ENCODE data around the gene GOLGA6A.

DNA sequence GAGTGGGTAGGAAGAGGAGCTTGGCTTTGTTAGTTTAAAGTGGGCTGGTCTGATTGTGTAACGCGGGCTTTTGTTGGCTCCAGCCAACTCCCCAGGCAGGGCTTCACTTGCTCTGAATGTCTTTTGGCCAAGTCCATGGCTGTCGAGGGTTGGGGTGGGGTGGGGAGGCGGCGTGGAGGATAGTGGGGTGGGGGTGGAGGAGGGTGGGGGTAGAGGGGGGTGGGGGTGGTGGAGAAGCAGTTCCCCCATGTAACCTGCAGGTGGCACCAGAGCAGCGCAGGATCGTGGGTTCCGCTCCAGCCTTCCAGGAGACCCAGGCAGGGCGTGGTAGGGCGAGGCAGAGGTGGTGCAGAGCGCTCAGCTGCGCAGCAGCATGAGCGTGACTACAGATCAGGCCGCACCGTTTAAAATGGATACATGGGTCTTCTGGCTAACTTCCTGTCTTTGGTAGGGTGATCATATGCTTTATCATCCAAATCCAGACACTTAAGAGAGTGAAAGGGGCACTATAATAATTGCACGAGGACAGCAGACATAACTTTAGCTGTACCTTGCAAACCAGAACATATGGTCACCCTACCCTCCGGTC, 28.3 kb downstream of the GOLGA6A start:
- TF ChIP-seq, protein P1, sequence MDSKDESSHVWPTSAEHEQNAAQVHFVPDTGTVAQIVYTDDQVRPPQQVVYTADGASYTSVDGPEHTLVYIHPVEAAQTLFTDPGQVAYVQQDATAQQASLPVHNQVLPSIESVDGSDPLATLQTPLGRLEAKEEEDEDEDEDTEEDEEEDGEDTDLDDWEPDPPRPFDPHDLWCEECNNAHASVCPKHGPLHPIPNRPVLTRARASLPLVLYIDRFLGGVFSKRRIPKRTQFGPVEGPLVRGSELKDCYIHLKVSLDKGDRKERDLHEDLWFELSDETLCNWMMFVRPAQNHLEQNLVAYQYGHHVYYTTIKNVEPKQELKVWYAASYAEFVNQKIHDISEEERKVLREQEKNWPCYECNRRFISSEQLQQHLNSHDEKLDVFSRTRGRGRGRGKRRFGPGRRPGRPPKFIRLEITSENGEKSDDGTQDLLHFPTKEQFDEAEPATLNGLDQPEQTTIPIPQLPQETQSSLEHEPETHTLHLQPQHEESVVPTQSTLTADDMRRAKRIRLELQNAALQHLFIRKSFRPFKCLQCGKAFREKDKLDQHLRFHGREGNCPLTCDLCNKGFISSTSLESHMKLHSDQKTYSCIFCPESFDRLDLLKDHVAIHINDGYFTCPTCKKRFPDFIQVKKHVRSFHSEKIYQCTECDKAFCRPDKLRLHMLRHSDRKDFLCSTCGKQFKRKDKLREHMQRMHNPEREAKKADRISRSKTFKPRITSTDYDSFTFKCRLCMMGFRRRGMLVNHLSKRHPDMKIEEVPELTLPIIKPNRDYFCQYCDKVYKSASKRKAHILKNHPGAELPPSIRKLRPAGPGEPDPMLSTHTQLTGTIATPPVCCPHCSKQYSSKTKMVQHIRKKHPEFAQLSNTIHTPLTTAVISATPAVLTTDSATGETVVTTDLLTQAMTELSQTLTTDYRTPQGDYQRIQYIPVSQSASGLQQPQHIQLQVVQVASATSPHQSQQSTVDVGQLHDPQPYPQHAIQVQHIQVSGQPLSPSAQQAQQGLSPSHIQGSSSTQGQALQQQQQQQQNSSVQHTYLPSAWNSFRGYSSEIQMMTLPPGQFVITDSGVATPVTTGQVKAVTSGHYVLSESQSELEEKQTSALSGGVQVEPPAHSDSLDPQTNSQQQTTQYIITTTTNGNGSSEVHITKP (IDR thresholded peaks at IDR 0.05; ENCODE audit: partially characterized antibody), result no peak
- peak; percentile 52 to 74 (median 68) for TF ChIP-seq CTCF (IDR thresholded peaks at IDR 0.05 in 2 of 3, conservative IDR thresholded peaks at IDR 0.05 in 1 of 3; ENCODE audit: insufficient read depth in 2 of 3, low read depth in 1 of 3, low read length in 3 of 3)
- TF ChIP-seq ATF2 (CRISPR knock-in tag; IDR thresholded peaks at IDR 0.05), result no peak
- no peak for TF ChIP-seq CBX1 (IDR thresholded peaks at IDR 0.05; ENCODE audit: low read depth)
- TF ChIP-seq RFX7 (CRISPR knock-in tag; IDR thresholded peaks at IDR 0.05), result no peak
- TF ChIP-seq ZNF655 (CRISPR knock-in tag; IDR thresholded peaks at IDR 0.05), result no peak
- TF ChIP-seq NFE2L1 (tag; IDR thresholded peaks at IDR 0.05; ENCODE audit: borderline replicate concordance, low read depth), result no peak
- no peak for TF ChIP-seq FOXJ3 (CRISPR knock-in tag; IDR thresholded peaks at IDR 0.05)
- TF ChIP-seq STAG1 (CRISPR knock-in tag; IDR thresholded peaks at IDR 0.05; ENCODE audit: borderline replicate concordance), result no peak
- no peak for TF ChIP-seq ERF (CRISPR knock-in tag; IDR thresholded peaks at IDR 0.05)
- TF ChIP-seq SP2 (IDR thresholded peaks at IDR 0.05; ENCODE audit: extremely low read depth, low read depth, low read length, poor library complexity, severe bottlenecking), result no peak

All from K562 (cell line).